Sigmoid colon (tissue), 4 donors: ENCODE results near the gene MACROD2.

Experiments
- CTCF ChIP-seq, 4 experiments: fragments of 450-650 bp in 3 of 4; fragments of 200-600 bp in 1 of 4; IDR thresholded peaks; one replicate each; pipeline ENCODE4 v1.5.1; 2016 to 2019; ENCODE audit warnings: antibody characterized with exemption in 4 of 4, mild to moderate bottlenecking in 3 of 4, moderate library complexity in 2 of 4
- EP300 ChIP-seq, 4 donors: sonication (generic); formaldehyde crosslinking; IDR thresholded peaks; one replicate each; pipeline ENCODE4 v1.6.1; 2017; ENCODE audit warnings: antibody characterized with exemption in 4 of 4
- POLR2AphosphoS5 ChIP-seq, 4 donors: sonication (generic); formaldehyde crosslinking; IDR thresholded peaks; one replicate each; pipeline ENCODE4 v1.6.1; 2017; ENCODE audit warnings: antibody characterized with exemption in 4 of 4

GRCh38 chr20:14817101-14817500 lies 821.8 kb downstream of the MACROD2 start:
- TF ChIP-seq EP300 (IDR thresholded peaks at IDR 0.05) (no peak), CTCF (IDR thresholded peaks at IDR 0.05) (no peak), POLR2AphosphoS5 (IDR thresholded peaks at IDR 0.05) (no peak)
